AG09319 (cell line): ENCODE measurements around the gene NSMCE4A.
"Not testable (repeated sequence)": the region's sequence is repeated elsewhere in the genome, so short reads cannot be mapped to it uniquely, and the experiment has no call there.

ENCODE experiments used
- DNase-seq: peaks from one replicate; pipeline ENCODE4 v3.0.0-alpha.2; 2010; ENCODE audit warnings: low read depth; ENCODE audit errors: extremely low read depth
- CTCF ChIP-seq: IDR thresholded peaks from 2 replicates; pipeline ENCODE4 v1.5.1; 2011; ENCODE audit warnings: low read depth, mild to moderate bottlenecking, inconsistent platforms, low read length, moderate library complexity

The NSMCE4A gene

GRCh38 chr10:122007415-122007814, 32.4 kb upstream of the NSMCE4A start:
- DNase-seq = no peak
- TF ChIP-seq CTCF = no peak

- no peak for TF ChIP-seq CTCF
- DNase-seq = no peak
These were observed 26.7 kb upstream of the NSMCE4A start for GRCh38 chr10:122001698-122002097.

GRCh38 chr10:121999301-121999700, 24.3 kb upstream of the NSMCE4A start:
- DNase-seq = no peak
- no peak for TF ChIP-seq CTCF

GRCh38 chr10:121998462-121998861, 23.4 kb upstream of the NSMCE4A start:
- no peak for DNase-seq
- no peak for TF ChIP-seq CTCF

GRCh38 chr10:121994429-121994941, 19.5 kb upstream of the NSMCE4A start:
- no peak for DNase-seq
- TF ChIP-seq CTCF = no peak

GRCh38 chr10:121991727-121992126, 16.7 kb upstream of the NSMCE4A start:
- not testable (repeated sequence) for DNase-seq

- TF ChIP-seq CTCF = no peak
- DNase-seq = no peak
These were observed 15.1 kb upstream of the NSMCE4A start for GRCh38 chr10:121990015-121990677.
